DMS153 treated with DMSO at 0.1 percent for 48 hours (cell line): ENCODE measurements around the gene LRPPRC.
A peak's percentile ranks its signal among the peaks of the same experiment; 100 is the strongest.
"Not testable (repeated sequence)": the region's sequence is repeated elsewhere in the genome, so short reads cannot be mapped to it uniquely, and the experiment has no call there.

Experiments used
- DNase-seq: peaks from one replicate; lab custom pipeline; 2025; ENCODE audit not compliant: unreplicated experiment; lab: John Stamatoyannopoulos, UW

LRPPRC gene

GRCh38 chr2:43995733-43996533 lies at the start of gene LRPPRC:
Gene LRPPRC (minus strand): TSS chr2:43995989. CDS start chr2:43995947, 42 bp downstream.
- DNase-seq: peak; percentile 95

- DNase-seq: no peak
Measured at GRCh38 chr2:44045061-44045460, 49.3 kb upstream of the LRPPRC start.

- DNase-seq: peak; percentile 60
Measured at GRCh38 chr2:44044281-44044720, 48.5 kb upstream of the LRPPRC start.

GRCh38 chr2:44040365-44040764 lies 44.6 kb upstream of the LRPPRC start:
- no peak for DNase-seq

- no peak for DNase-seq
Measured at GRCh38 chr2:44038277-44038676, 42.5 kb upstream of the LRPPRC start.

- DNase-seq: no peak
Measured at GRCh38 chr2:44037221-44037620, 41.4 kb upstream of the LRPPRC start.

GRCh38 chr2:44033947-44034346 lies 38.2 kb upstream of the LRPPRC start:
- no peak for DNase-seq

GRCh38 chr2:44027076-44027475 lies 31.3 kb upstream of the LRPPRC start:
- not testable (repeated sequence) for DNase-seq

GRCh38 chr2:44016282-44016681 lies 20.5 kb upstream of the LRPPRC start:
- DNase-seq: no peak

GRCh38 chr2:44015239-44015638 lies 19.4 kb upstream of the LRPPRC start:
- no peak for DNase-seq

- DNase-seq: not testable (repeated sequence)
Measured at GRCh38 chr2:44013205-44013604, 17.4 kb upstream of the LRPPRC start.

- DNase-seq: no peak
Measured at GRCh38 chr2:44010266-44010665, 14.5 kb upstream of the LRPPRC start.

- DNase-seq: no peak
Measured at GRCh38 chr2:44009136-44009735, 13.4 kb upstream of the LRPPRC start.

- no peak for DNase-seq
Measured at GRCh38 chr2:44005846-44006245, 10.1 kb upstream of the LRPPRC start.

GRCh38 chr2:44004735-44005602 lies 9.2 kb upstream of the LRPPRC start:
- DNase-seq: no peak

- no peak for DNase-seq
Measured at GRCh38 chr2:44001716-44002115, 5.9 kb upstream of the LRPPRC start.

GRCh38 chr2:43998263-43998662 lies 2.5 kb upstream of the LRPPRC start:
- DNase-seq: no peak

- DNase-seq: no peak
Measured at GRCh38 chr2:43993437-43993836, 2.4 kb downstream of the LRPPRC start.

GRCh38 chr2:43989545-43989944 lies 6.2 kb downstream of the LRPPRC start:
- no peak for DNase-seq

- DNase-seq: no peak
Measured at GRCh38 chr2:43986600-43986999, 9.2 kb downstream of the LRPPRC start.

- DNase-seq: no peak
Measured at GRCh38 chr2:43985359-43985758, 10.4 kb downstream of the LRPPRC start.

- no peak for DNase-seq
Measured at GRCh38 chr2:43984533-43984932, 11.3 kb downstream of the LRPPRC start.
